Measurements from ENCODE around the gene ZNF425. TPM values are rescaled to one million over a fixed set of nuclear protein-coding genes. Genes with fewer than 3 reads are reported as not detected.

ZNF425 gene
- total RNA-seq, 2 experiments from 2014 or later, result 0.22 to 0.29 TPM

DNA sequence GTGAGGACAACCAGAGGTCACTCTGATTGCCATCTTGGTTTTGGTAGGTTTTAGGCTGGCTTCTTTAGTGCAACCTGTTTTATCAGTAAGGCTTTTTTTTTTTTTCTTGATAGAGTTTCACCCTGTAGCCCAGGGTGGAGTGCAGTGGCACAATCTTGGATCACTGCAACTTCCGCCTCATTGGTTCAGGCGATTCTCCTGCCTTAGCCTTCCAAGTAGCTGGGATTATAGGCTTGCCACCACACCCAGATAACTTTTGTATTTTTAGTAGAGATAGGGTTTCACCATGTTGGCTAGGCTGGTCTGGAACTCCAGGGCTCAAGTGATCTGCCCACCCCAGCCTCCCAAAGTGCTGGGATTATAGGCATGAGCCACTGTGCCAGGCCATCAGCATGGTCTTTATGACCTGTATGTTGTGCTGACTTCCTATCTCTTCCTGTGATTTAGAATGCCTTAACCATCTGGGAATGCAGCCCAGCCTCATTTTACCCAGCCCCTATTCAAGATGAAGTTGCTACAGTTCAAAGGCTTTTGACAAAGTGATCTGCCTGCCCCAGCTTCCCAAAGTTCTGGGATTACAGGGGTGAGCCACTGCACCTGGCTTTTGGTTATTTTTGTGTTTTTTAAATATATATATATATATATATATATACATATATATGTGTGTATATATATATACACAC, 7.0 kb upstream of the ZNF425 start:
- Mint-ChIP-seq H3K9me3 (peaks cover 8% of the 10 kb centered on the region), H3K4me3 (no peak overlapping the region), H3K27me3 (no peaks in the 10 kb centered on the region), H3K36me3 (ENCODE audit: low read depth) (peaks cover 46% of the 10 kb centered on the region), H3K27ac (no peak overlapping the region), H3K4me1 (ENCODE audit: low read depth) (peaks cover 3% of the 10 kb centered on the region)
- ATAC-seq, result no peak
- intact Hi-C loops (cut with micrococcal nuclease), result no loop called here
- CTCF ChIA-PET, result interaction anchor here (0.6 to 2.7 kb wide), 3 partner anchors 13 to 45 kb away, joined by 3 to 9 read pairs (median 4); partner anchors contain the start of genes ZNF398 and ZNF786
- no peak for DNase-seq
- no peak for TF ChIP-seq CTCF (IDR thresholded peaks at IDR 0.05)
- POLR2A ChIA-PET, result no interaction called here

GRCh38 chr7:149130572-149131198, 4.6 kb upstream of the ZNF425 start:
- POLR2A ChIA-PET, result interaction anchor here (1.0 kb wide), 1 partner anchor 16 kb away, joined by 4 read pairs; the partner anchor contains the start of gene ZNF398
- peaks cover 57% of the 10 kb centered on the region for H3K36me3 Mint-ChIP-seq (ENCODE audit: low read depth)

DNA sequence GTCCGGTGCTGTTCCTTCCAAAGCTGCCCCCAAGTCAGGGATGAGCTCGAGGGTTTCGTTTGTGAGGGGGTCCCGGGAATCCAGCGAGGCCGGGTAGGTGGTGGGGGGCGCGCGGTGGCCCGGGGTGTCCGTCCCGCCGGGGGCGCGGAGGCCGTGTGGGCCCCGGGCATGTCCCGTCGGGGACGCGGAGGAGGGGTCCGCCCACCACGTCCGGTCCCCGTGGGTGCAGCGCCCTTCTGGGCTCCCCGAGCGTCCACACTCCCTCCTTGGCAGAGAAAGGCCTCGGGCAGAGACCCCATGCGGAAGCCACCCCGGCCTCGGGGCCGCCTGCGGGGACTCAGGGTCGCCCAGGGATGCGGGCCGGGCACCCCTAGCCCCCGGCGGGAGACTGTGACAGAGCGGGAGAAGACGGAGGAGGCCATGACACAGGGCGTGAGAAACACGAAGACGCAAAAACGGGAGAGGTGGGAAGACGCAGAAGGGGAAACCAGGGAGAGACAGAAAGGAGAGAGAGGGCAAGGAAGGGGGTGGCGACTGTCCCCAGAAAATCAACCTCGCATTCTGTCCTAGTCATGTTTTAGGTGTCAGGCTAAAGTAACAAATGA, 640 bp upstream of the ZNF425 start:
- TF ChIP-seq CTCF (IDR thresholded peaks at IDR 0.05), result no peak
- POLR2A ChIA-PET, result interaction anchor here (0.6 to 2.6 kb wide), 12 partner anchors 9 to 184 kb away, joined by 3 to 34 read pairs (median 4); partner anchors contain the start of genes PDIA4, ZNF398 and ZNF786
- Mint-ChIP-seq H3K9me3 (peaks cover 8% of the 10 kb centered on the region), H3K4me1 (ENCODE audit: low read depth) (peaks cover 19% of the 10 kb centered on the region), H3K4me3 (peak overlapping the region; percentile 95), H3K27me3 (no peaks in the 10 kb centered on the region), H3K36me3 (ENCODE audit: low read depth) (peaks cover 47% of the 10 kb centered on the region), H3K27ac (peak overlapping the region; percentile 98)
- CTCF ChIA-PET, result interaction anchor here (0.9 to 5.0 kb wide), 6 partner anchors 20 to 100 kb away, joined by 3 to 52 read pairs (median 6); partner anchors contain the start of genes ZNF282 and ZNF398
- DNase-seq (peak; percentile 78), ATAC-seq (peak; percentile 61)
- intact Hi-C loops (cut with micrococcal nuclease), result loop anchor here (2.0 kb wide), 1 partner anchor 36 kb away; the partner anchor contains the start of gene ZNF786

More at GRCh38 chr7:149130572-149131198, 4.6 kb upstream of the ZNF425 start:
- intact Hi-C loops (cut with micrococcal nuclease), result no loop called here
- no peak overlapping the region for H3K4me3 Mint-ChIP-seq
- CTCF ChIA-PET, result interaction anchor here (2.7 kb wide), 1 partner anchor 16 kb away, joined by 9 read pairs; the partner anchor contains the start of gene ZNF398
- DNase-seq (no peak), ATAC-seq (no peak)
- no peaks in the 10 kb centered on the region for H3K27me3 Mint-ChIP-seq
- H3K9me3 Mint-ChIP-seq, result peaks cover 8% of the 10 kb centered on the region
- no peak for TF ChIP-seq CTCF (IDR thresholded peaks at IDR 0.05)
- peaks cover 10% of the 10 kb centered on the region for H3K4me1 Mint-ChIP-seq (ENCODE audit: low read depth)
- no peak overlapping the region for H3K27ac Mint-ChIP-seq

DNA sequence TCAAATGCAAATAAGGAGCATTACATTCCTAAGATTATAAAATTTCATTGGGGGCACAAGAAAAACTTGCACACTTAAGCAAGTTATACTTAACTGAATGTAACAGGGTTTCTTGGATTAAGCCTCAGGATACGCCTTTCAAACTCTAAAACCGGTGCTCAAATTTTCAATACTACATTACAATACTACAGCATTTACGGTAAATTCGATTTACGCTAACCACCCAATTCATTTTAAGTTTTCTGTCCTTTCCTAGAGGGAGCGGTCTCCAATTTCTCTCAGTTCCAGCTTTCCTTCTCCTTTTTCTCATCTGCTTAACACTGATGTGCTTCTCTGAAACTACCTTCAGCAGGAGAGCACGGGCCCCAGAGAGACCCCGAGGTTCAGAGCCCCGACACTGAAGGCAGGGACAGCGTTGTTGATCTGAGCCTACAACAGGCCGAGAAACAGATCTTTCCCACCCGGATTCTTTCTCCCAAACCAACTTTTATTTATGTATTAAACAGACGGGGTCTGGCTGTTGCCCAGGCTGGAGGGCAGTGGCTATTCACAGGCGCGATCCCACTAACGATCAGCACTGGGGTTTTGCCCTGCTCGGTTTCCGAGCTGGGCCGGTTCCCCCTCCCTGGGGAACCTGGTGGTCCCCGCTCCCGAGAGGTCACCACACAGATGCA, 798 bp downstream of the ZNF425 start:
- peaks cover 19% of the 10 kb centered on the region for H3K4me1 Mint-ChIP-seq (ENCODE audit: low read depth)
- intact Hi-C loops (cut with micrococcal nuclease), result no loop called here
- no peaks in the 10 kb centered on the region for H3K9me3 Mint-ChIP-seq
- ChIA-PET POLR2A (interaction anchor here (0.7 to 2.6 kb wide), 8 partner anchors 9 to 116 kb away, joined by 3 to 34 read pairs (median 4); partner anchors contain the start of genes ZNF212, ZNF398 and ZNF786), CTCF (interaction anchor here (0.6 to 5.0 kb wide), 12 partner anchors 10 to 425 kb away, joined by 3 to 52 read pairs (median 4); partner anchors contain the start of genes ZNF282, ZNF398 and ZNF783)
- DNase-seq (no peak), ATAC-seq (no peak)
- H3K27ac Mint-ChIP-seq, result peak overlapping the region; percentile 98
- TF ChIP-seq CTCF (IDR thresholded peaks at IDR 0.05), result no peak
- peak overlapping the region; percentile 95 for H3K4me3 Mint-ChIP-seq
- H3K27me3 Mint-ChIP-seq, result no peaks in the 10 kb centered on the region
- H3K36me3 Mint-ChIP-seq (ENCODE audit: low read depth), result peaks cover 33% of the 10 kb centered on the region
